ENCODE measurements around the gene TBXA2R.
A peak's percentile ranks its signal among the peaks of the same experiment; 100 is the strongest.
"Not testable (repeated sequence)": the region's sequence is repeated elsewhere in the genome, so short reads cannot be mapped to it uniquely, and the experiment has no call there.

TBXA2R gene

DNA sequence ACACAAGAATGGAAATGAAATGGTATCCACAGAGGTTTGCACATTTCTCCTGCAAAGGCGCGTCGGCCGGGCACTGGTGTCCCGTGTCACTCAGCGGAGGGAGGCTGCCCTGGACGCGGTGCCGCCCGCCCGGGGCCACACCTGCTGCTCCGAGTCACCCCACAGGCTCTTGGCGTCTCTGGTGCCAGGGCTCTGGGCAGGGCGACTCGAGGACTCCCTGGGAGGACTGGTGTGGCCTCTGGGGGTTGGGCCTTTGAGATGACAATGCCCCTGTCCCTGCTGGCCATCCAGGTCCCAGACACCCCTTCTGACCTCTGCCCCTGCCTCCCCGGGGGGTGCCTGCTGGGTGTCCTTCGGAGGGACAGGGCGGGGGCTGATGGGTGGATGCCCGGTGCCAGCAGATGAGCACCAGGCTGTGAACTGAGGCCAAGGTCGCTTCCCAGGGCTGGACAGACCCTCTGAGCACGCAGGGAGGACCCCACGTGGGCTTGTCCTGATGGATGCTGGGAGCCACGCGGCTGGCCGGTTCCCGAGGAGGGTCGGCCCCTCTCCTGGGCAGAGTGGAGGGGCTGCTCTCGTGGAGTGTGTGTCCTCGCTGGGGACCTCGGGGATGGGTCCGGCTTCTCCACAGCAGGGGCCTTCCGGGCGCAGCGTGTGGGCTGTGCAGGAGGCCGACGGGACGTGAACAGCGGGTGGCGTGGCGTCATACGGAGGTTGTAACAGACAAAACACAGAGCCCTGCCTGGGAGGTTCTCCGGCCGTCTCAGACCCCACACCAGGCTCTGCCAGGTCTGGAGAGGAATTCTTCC, 24.6 kb upstream of the TBXA2R start:
- no peaks in the 10 kb centered on the region for H3K27me3 Mint-ChIP-seq (ENCODE audit: low read depth)
- H3K4me3 Mint-ChIP-seq, result no peak overlapping the region
- peaks cover 7% of the 10 kb centered on the region for H3K36me3 Mint-ChIP-seq (ENCODE audit: low read depth)
- no peaks in the 10 kb centered on the region for H3K9me3 Mint-ChIP-seq
- TF ChIP-seq, protein P1, sequence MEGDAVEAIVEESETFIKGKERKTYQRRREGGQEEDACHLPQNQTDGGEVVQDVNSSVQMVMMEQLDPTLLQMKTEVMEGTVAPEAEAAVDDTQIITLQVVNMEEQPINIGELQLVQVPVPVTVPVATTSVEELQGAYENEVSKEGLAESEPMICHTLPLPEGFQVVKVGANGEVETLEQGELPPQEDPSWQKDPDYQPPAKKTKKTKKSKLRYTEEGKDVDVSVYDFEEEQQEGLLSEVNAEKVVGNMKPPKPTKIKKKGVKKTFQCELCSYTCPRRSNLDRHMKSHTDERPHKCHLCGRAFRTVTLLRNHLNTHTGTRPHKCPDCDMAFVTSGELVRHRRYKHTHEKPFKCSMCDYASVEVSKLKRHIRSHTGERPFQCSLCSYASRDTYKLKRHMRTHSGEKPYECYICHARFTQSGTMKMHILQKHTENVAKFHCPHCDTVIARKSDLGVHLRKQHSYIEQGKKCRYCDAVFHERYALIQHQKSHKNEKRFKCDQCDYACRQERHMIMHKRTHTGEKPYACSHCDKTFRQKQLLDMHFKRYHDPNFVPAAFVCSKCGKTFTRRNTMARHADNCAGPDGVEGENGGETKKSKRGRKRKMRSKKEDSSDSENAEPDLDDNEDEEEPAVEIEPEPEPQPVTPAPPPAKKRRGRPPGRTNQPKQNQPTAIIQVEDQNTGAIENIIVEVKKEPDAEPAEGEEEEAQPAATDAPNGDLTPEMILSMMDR (IDR thresholded peaks at IDR 0.05; ENCODE audit: unreplicated experiment in 3 of 3), result no peak
- H3K4me1 Mint-ChIP-seq, result peaks cover 8% of the 10 kb centered on the region
- H3K27ac Mint-ChIP-seq, result no peak overlapping the region

DNA sequence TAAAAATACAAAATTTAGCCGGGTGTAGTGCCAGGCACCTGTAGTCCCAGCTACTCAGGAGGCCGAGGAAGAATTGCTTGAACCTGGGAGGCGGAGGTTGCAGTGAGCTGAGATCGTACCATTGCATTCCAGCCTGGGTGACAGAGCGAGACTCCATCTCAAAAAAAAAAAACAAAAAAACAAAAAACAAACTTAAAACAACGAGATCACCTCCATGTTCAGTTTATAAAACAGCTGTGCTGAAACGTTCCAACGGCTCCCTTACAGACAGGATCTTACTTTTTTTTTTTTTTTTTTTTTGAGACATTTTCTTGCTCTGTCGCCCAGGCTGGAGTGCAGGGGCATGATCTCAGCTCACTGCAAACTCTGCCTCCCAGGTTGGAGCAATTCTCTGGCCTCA, 22.1 kb upstream of the TBXA2R start:
- H3K36me3 Mint-ChIP-seq (ENCODE audit: low read depth); H3K27me3 Mint-ChIP-seq (ENCODE audit: low read depth); H3K27ac Mint-ChIP-seq; H3K4me3 Mint-ChIP-seq; H3K9me3 Mint-ChIP-seq: not testable (repeated sequence)
- H3K4me1 Mint-ChIP-seq, result peaks cover 21% of the 10 kb centered on the region

DNA sequence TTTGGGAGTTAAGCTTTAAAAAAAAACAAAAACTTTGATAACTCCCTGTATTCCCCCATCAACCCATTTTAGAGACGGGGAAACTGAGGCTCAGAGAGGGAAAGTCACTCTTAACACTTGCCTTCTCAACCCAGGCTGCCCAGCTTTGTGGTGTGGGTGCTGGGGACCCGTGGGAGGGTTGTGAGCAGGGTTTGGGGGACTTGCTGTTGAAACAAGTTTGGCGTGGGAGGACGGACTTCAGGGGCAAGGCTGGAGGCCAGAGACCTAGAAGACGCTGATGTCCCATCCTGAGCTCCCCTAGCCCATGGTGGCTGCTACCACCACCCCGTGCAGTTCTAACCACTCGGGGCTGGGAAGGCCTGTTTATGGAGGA, 20.7 kb upstream of the TBXA2R start:
- peaks cover 21% of the 10 kb centered on the region for H3K4me1 Mint-ChIP-seq
- TF ChIP-seq, protein P1 (IDR thresholded peaks at IDR 0.05; ENCODE audit: unreplicated experiment in 3 of 3), result no peak
- H3K4me3 Mint-ChIP-seq, result peak overlapping the region; percentile 91 to 98 (median 95)
- H3K36me3 Mint-ChIP-seq (ENCODE audit: low read depth), result peaks cover 8% of the 10 kb centered on the region
- H3K9me3 Mint-ChIP-seq, result no peaks in the 10 kb centered on the region
- peak overlapping the region in 2 of 3 experiments; percentile 98 to 99 for H3K27ac Mint-ChIP-seq
- H3K27me3 Mint-ChIP-seq (ENCODE audit: low read depth), result no peaks in the 10 kb centered on the region

DNA sequence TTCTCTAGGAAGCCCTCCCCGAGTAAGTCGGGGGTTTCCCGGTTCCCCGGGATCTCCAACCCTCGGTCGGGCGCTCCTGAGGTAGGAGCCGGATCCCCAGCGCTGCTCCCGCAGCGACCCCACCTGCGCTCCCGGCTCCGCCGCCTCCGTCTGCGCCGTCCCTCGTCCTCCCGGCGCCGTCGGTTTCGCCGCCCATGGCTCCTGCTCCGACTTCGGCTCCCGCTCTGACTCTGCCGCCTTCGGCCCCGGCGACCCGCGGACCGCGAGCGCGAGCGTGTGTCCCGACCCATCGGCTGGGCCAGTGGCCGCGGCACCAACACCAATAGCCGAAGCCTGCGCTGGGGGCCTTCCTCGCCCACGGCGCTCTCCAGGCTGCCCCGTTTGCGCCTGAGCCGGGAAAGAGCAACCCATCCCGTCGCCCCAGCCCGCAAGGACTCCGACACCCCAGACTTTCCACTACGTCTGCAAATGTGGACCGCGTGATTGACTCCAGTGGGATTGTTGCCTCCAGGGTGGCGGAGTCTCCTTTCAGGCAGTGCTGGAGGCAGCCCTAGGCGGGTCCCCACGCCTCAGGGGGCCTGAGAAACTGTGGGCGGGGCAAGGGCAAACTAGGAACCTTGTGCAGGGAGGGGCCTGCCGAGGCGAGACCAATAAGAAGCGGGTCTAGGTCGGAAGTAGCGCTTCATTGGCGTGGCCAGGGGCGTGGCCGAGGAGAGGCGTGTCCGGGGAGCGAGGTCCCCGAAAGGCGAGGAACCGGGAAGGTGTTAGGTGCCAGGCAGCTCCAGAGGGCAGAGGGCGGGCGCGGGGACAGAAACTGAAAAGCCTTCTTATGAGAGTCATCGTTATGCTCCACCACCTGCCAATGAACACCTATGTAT, 20.0 kb upstream of the TBXA2R start, which contains the start of gene CACTIN:
Gene CACTIN, minus strand, starts transcription at position 318 of the 878 bp plus-strand sequence. Its CDS starts 28 bp downstream, at position 290.
- TF ChIP-seq, protein P1 (IDR thresholded peaks at IDR 0.05; ENCODE audit: unreplicated experiment in 3 of 3), result no peak
- peak within 1 kb of the TSS; percentile 91 to 98 (median 95) for H3K4me3 Mint-ChIP-seq
- H3K4me1 Mint-ChIP-seq, result peaks cover 21% of the 10 kb centered on the region
- H3K27ac Mint-ChIP-seq, result peak within 1 kb of the TSS; percentile 98 to 99 (median 99)
- H3K9me3 Mint-ChIP-seq, result no peaks in the 10 kb centered on the region
- H3K27me3 Mint-ChIP-seq (ENCODE audit: low read depth), result no peaks in the 10 kb centered on the region
- H3K36me3 Mint-ChIP-seq (ENCODE audit: low read depth), result peaks cover 11% of the 10 kb centered on the region

DNA sequence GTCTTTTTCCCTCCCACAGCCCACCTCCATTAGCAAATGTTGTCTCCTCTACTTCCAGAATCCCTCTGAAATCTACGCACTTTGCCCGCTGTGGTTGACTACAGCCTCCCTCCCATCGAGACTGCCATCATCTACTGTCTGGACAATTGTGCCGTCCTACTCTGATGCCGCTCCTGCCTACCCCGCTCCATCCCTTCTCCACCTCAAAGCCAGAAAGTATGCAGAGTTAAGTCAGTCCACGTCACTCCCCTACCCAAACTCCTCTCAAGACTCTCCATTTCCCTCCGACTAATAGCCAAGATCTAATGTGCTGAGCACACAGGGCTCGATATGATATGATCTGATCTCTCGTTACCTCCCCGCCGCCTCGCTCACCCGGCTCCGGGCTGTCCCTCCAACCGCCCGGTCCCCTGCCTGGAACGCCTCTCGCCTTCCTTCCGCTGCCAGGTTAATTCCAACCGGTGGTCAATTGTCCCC, 19.4 kb upstream of the TBXA2R start:
- Mint-ChIP-seq H3K36me3 (ENCODE audit: low read depth) (peaks cover 11% of the 10 kb centered on the region), H3K4me1 (peaks cover 21% of the 10 kb centered on the region), H3K9me3 (no peaks in the 10 kb centered on the region), H3K4me3 (peak overlapping the region; percentile 91 to 98 (median 95)), H3K27me3 (ENCODE audit: low read depth) (no peaks in the 10 kb centered on the region), H3K27ac (peak overlapping the region; percentile 98 to 99 (median 99))
- TF ChIP-seq, protein P1 (IDR thresholded peaks at IDR 0.05; ENCODE audit: unreplicated experiment in 3 of 3), result no peak

DNA sequence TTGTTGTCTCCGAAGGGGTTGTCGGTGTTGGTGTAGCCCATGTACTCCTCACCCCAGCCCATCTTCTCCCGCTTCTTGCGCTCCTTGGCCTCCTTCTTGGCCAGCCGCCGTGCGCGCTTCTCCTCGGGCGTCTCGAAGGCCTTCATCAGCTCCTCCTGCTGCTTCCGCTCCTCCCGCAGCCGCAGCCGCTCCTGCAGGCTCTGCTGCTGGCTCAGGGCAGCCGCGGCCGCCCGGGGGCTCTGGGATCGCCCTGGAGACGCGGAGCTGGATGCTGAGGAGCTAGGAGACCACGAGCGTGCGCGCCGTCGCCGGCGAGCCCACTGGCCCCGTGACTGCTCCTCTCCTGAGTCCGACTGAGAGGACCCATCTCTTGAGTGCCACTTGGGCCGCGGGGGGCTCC, 17.0 kb upstream of the TBXA2R start:
- H3K36me3 Mint-ChIP-seq (ENCODE audit: low read depth), result peaks cover 4% of the 10 kb centered on the region
- H3K4me1 Mint-ChIP-seq, result peaks cover 21% of the 10 kb centered on the region
- H3K27ac Mint-ChIP-seq, result no peak overlapping the region
- H3K9me3 Mint-ChIP-seq, result no peaks in the 10 kb centered on the region
- H3K27me3 Mint-ChIP-seq (ENCODE audit: low read depth), result no peaks in the 10 kb centered on the region
- peak overlapping the region in 1 of 3 experiments; percentile 83 for H3K4me3 Mint-ChIP-seq
- TF ChIP-seq, protein P1 (IDR thresholded peaks at IDR 0.05; ENCODE audit: unreplicated experiment in 3 of 3), result no peak

Measured in nephron (organoid).